OCI-LY1 (cell line): Measurements from ENCODE around the gene RBP7.

Experiments
- H2AFZ ChIP-seq: fragments of 200-600 bp; sonication (generic), shearing (Covaris generic); 2 replicates; pipeline ENCODE4 v1.6.0; 2014; ENCODE audit warnings: antibody characterized with exemption, mild to moderate bottlenecking, low read length
- H3F3A ChIP-seq: fragments of 200-600 bp; sonication (generic), shearing (Covaris generic); 2 replicates; pipeline ENCODE4 v1.6.0; 2014; ENCODE audit warnings: mild to moderate bottlenecking, antibody characterized with exemption, low read length, moderate library complexity; ENCODE audit not compliant: insufficient read depth
- H3K27ac ChIP-seq: fragments of 200-600 bp; sonication (generic); 2 replicates; pipeline ENCODE4 v1.5.1; 2014; ENCODE audit warnings: low read length, mixed run types, mild to moderate bottlenecking, low read depth; ENCODE audit not compliant: poor library complexity, severe bottlenecking
- H3K27me3 ChIP-seq: fragments of 200-600 bp; sonication (generic); 2 replicates; pipeline ENCODE4 v1.6.0; 2014; ENCODE audit warnings: antibody characterized with exemption, mild to moderate bottlenecking, low read length, moderate library complexity; ENCODE audit not compliant: insufficient read depth
- H3K36me3 ChIP-seq: fragments of 200-600 bp; sonication (generic); 2 replicates; pipeline ENCODE4 v1.6.1; 2014; ENCODE audit warnings: mild to moderate bottlenecking, antibody characterized with exemption, low read length, moderate library complexity, mixed read lengths; ENCODE audit not compliant: insufficient read depth
- H3K4me1 ChIP-seq: fragments of 200-600 bp; sonication (generic); 2 replicates; pipeline ENCODE4 v1.5.1; 2014; ENCODE audit warnings: mild to moderate bottlenecking, low read length, moderate library complexity; ENCODE audit not compliant: insufficient read depth, severe bottlenecking
- H3K4me2 ChIP-seq: fragments of 200-600 bp; sonication (generic), shearing (Covaris generic); 2 replicates; pipeline ENCODE4 v1.6.1; 2014; ENCODE audit warnings: low read length
- H3K4me3 ChIP-seq: fragments of 200-600 bp; sonication (generic); 2 replicates; pipeline ENCODE4 v1.5.1; 2014; ENCODE audit warnings: low read length, low read depth, mild to moderate bottlenecking, mixed read lengths; ENCODE audit not compliant: poor library complexity, severe bottlenecking
- H3K79me2 ChIP-seq: fragments of 200-600 bp; shearing (Covaris generic); 2 replicates; pipeline ENCODE4 v1.6.1; 2016; ENCODE audit warnings: mixed run types, low read length, mixed read lengths; ENCODE audit not compliant: insufficient read depth
- H3K9ac ChIP-seq: fragments of 200-600 bp; sonication (generic), shearing (Covaris generic); 2 replicates; pipeline ENCODE4 v1.6.1; 2014; ENCODE audit warnings: mild to moderate bottlenecking, low read length, mixed read lengths
- H3K9me2 ChIP-seq: fragments of 200-600 bp; sonication (generic), shearing (Covaris generic); 2 replicates; pipeline ENCODE4 v1.6.1; 2014; ENCODE audit warnings: low read depth, mild to moderate bottlenecking, low read length, mixed read lengths
- H3K9me3 ChIP-seq: fragments of 200-600 bp; shearing (Covaris generic); 2 replicates; pipeline ENCODE4 v1.6.1; 2014; ENCODE audit warnings: low read length, mixed read lengths
- H4K20me1 ChIP-seq: fragments of 200-600 bp; sonication (generic), shearing (Covaris generic); 2 replicates; pipeline ENCODE4 v1.6.0; 2016; ENCODE audit warnings: mild to moderate bottlenecking, low read length; ENCODE audit not compliant: insufficient read depth
- CTCF ChIP-seq: fragments of 200-600 bp; sonication (generic), shearing (Covaris generic); IDR thresholded peaks from 2 replicates; pipeline ENCODE4 v1.5.1; 2017; ENCODE audit warnings: mild to moderate bottlenecking, antibody characterized with exemption, low read length, moderate library complexity, mixed read lengths
- EZH2 ChIP-seq: fragments of 200-600 bp; sonication (generic), shearing (Covaris generic); IDR thresholded peaks from 2 replicates; pipeline ENCODE4 v1.8.0; 2017; ENCODE audit warnings: borderline replicate concordance, mixed run types, mild to moderate bottlenecking, antibody characterized with exemption, low read length, moderate library complexity, mixed read lengths

RBP7 gene

GRCh38 chr1:10057796-10058195, 60.8 kb downstream of the RBP7 start:
- H3K4me1 ChIP-seq, result peaks cover 8% of the 10 kb centered on the region
- peaks cover 3% of the 10 kb centered on the region; the same call in 1 of the 2 replicates for H3K36me3 ChIP-seq
- H3K79me2 ChIP-seq, result peaks cover 17% of the 10 kb centered on the region
- no peaks in the 10 kb centered on the region for H3F3A ChIP-seq
- H3K9ac ChIP-seq, result no peak overlapping the region
- no peak for TF ChIP-seq CTCF
- TF ChIP-seq EZH2, result no peak
- no peaks in the 10 kb centered on the region for H3K9me2 ChIP-seq
- H3K27me3 ChIP-seq, result no peaks in the 10 kb centered on the region
- no peak overlapping the region for H3K4me2 ChIP-seq
- no peak overlapping the region for H3K27ac ChIP-seq
- no peaks in the 10 kb centered on the region for H3K9me3 ChIP-seq
- no peak overlapping the region for H2AFZ ChIP-seq
- H4K20me1 ChIP-seq, result no peaks in the 10 kb centered on the region
- no peak overlapping the region for H3K4me3 ChIP-seq

- peaks cover 3% of the 10 kb centered on the region; the same call in 1 of the 2 replicates for H3K36me3 ChIP-seq
- no peak overlapping the region for H3K27ac ChIP-seq
- H3K9ac ChIP-seq, result no peak overlapping the region
- H3F3A ChIP-seq, result no peaks in the 10 kb centered on the region
- no peaks in the 10 kb centered on the region for H4K20me1 ChIP-seq
- no peak for TF ChIP-seq EZH2
- TF ChIP-seq CTCF, result no peak
- H3K9me3 ChIP-seq, result no peaks in the 10 kb centered on the region
- H3K27me3 ChIP-seq, result no peaks in the 10 kb centered on the region
- H3K4me1 ChIP-seq, result peaks cover 8% of the 10 kb centered on the region
- H3K79me2 ChIP-seq, result peaks cover 11% of the 10 kb centered on the region
- no peak overlapping the region for H3K4me3 ChIP-seq
- H3K9me2 ChIP-seq, result no peaks in the 10 kb centered on the region
- H3K4me2 ChIP-seq, result no peak overlapping the region
- no peak overlapping the region for H2AFZ ChIP-seq
These were observed 62.3 kb downstream of the RBP7 start for GRCh38 chr1:10059342-10059718.

GRCh38 chr1:10060311-10061100, 63.5 kb downstream of the RBP7 start:
- no peak overlapping the region for H3K9ac ChIP-seq
- no peak overlapping the region for H2AFZ ChIP-seq
- H3K9me3 ChIP-seq, result no peaks in the 10 kb centered on the region
- TF ChIP-seq CTCF (no peak), EZH2 (no peak)
- no peak overlapping the region for H3K27ac ChIP-seq
- no peaks in the 10 kb centered on the region for H3K9me2 ChIP-seq
- H3K79me2 ChIP-seq, result peaks cover 8% of the 10 kb centered on the region; the same call in 1 of the 2 replicates
- no peak overlapping the region for H3K4me3 ChIP-seq
- H3F3A ChIP-seq, result no peaks in the 10 kb centered on the region
- no peaks in the 10 kb centered on the region for H4K20me1 ChIP-seq
- peaks cover 3% of the 10 kb centered on the region; the same call in 1 of the 2 replicates for H3K36me3 ChIP-seq
- H3K27me3 ChIP-seq, result no peaks in the 10 kb centered on the region
- no peak overlapping the region for H3K4me2 ChIP-seq
- peaks cover 7% of the 10 kb centered on the region for H3K4me1 ChIP-seq
